Aortic smooth muscle cell (primary cell): ENCODE data around the gene RNF41. TPM values are rescaled to one million over a fixed set of nuclear protein-coding genes. Genes with fewer than 3 reads are reported as not detected.

ENCODE experiments used
- total RNA-seq: library from RNA; depleted of rRNA; stranded (reverse); fragments of >200 nt; gene quantifications from 2 replicates; pipeline ENCODE4 v1.2.3, GENCODE V29; 2014

The RNF41 gene
- 109 and 127 TPM in 2 replicates for total RNA-seq

GRCh38 chr12:56221757-56222530, at the start of gene RNF41:
RNF41 (minus strand) TSS chr12:56221922; CDS start chr12:56214047, 7,875 bp downstream.

GRCh38 chr12:56266693-56267442, 45.1 kb upstream of the RNF41 start, which contains the start of gene COQ10A:
COQ10A (plus strand) TSS chr12:56266942; CDS start chr12:56267119, 177 bp downstream.

DNA sequence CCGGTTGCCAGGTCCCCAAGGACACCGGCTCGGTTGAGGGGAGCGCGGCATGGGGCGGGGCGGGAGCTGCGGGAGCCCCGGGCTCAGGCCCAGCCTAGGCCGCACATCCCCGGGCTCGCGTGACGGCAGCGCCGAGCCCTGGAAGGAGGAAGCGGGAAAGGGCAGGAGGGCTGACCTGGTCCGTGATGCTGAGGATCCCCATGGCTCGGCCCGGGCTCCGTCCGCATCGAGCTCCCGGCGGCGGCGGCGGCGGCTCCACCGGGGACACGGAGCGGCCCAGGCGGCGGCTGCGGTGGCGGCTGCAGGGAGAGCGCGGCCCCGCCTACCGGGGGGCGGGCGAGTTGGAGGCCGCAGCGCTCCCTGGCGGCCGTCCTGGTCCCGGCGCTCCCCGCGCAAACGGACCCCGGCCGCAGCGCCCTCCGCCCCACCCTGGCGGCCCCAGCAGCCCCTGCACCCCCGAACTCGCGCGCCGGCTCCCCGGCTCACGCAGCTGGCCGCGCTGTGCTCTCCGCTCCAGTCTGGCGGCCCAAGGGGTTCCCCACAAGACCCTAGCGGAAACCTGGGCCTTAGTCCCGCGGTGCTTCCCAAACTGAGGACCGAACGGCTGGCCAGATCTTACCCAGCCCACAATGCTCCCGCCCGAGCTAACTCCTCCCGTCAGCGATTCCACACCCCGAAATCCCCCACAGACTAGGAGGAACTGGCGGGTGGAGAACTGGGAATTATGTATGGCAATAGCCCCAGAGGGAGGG, 36.5 kb upstream of the RNF41 start, which contains the start of gene ANKRD52:
TSS of gene ANKRD52 (minus strand) at position 317 of the 752 bp plus-strand sequence. CDS start at position 202, 115 bp downstream.

GRCh38 chr12:56229916-56230431, 8.3 kb upstream of the RNF41 start, which contains the start of gene SLC39A5:
SLC39A5 (plus strand) TSS chr12:56230051; CDS start chr12:56231275, 1,224 bp downstream.

GRCh38 chr12:56224102-56224701, 2.5 kb upstream of the RNF41 start, which contains the start of gene NABP2:
NABP2 (plus strand) TSS chr12:56224342; CDS start chr12:56224857, 515 bp downstream.

GRCh38 chr12:56189099-56189917, 32.4 kb downstream of the RNF41 start, which contains the start of gene SMARCC2:
SMARCC2 (minus strand) TSS chr12:56189483; CDS start chr12:56189461, 22 bp downstream.

GRCh38 chr12:56158029-56158925, 63.4 kb downstream of the RNF41 start, which contains the start of gene MYL6:
MYL6 (plus strand) TSS chr12:56158359; CDS start chr12:56158402, 43 bp downstream.

Other genes with a start within 250 kb of the RNF41 start
- 40.0 and 62.2 TPM in 2 replicates for gene RAB5B, start 247.8 kb downstream of the RNF41 start, total RNA-seq
- gene SUOX, start 224.6 kb downstream of the RNF41 start, total RNA-seq: 9.2 and 12.0 TPM in 2 replicates
- gene IKZF4, start 200.9 kb downstream of the RNF41 start, total RNA-seq: 1.1 and 2.5 TPM in 2 replicates
- 63.3 and 80.3 TPM in 2 replicates for gene RPS26, start 180.0 kb downstream of the RNF41 start, total RNA-seq
- gene ERBB3, start 141.8 kb downstream of the RNF41 start, total RNA-seq: 0.19 and 3.6 TPM in 2 replicates
- gene PA2G4, start 117.4 kb downstream of the RNF41 start, total RNA-seq: 129 and 141 TPM in 2 replicates
- gene RPL41, start 105.3 kb downstream of the RNF41 start, total RNA-seq: 3,729 and 3,955 TPM in 2 replicates
- 6.8 and 7.9 TPM in 2 replicates for gene ZC3H10, start 103.7 kb downstream of the RNF41 start, total RNA-seq
- gene ESYT1, start 93.7 kb downstream of the RNF41 start, total RNA-seq: 209 and 236 TPM in 2 replicates
- gene MYL6B, start 69.3 kb downstream of the RNF41 start, total RNA-seq: 93.8 and 98.2 TPM in 2 replicates
- 3,015 and 3,100 TPM in 2 replicates for gene MYL6, start 63.6 kb downstream of the RNF41 start, total RNA-seq
- 47.4 and 50.4 TPM in 2 replicates for gene SMARCC2, start 32.4 kb downstream of the RNF41 start, total RNA-seq
- gene NABP2, start 2.4 kb upstream of the RNF41 start, total RNA-seq: 31.9 and 33.2 TPM in 2 replicates
- 0.25 TPM in 1 of 2 replicates, not detected in the other for gene SLC39A5, start 8.1 kb upstream of the RNF41 start, total RNA-seq
- 16.8 and 18.5 TPM in 2 replicates for gene ANKRD52, start 36.5 kb upstream of the RNF41 start, total RNA-seq
- 8.6 TPM in 2 replicates for gene COQ10A, start 45.0 kb upstream of the RNF41 start, total RNA-seq
- 82.7 and 94.0 TPM in 2 replicates for gene CS, start 78.4 kb upstream of the RNF41 start, total RNA-seq
- gene CNPY2, start 94.1 kb upstream of the RNF41 start, total RNA-seq: 78.8 and 85.5 TPM in 2 replicates
- gene PAN2, start 112.1 kb upstream of the RNF41 start, total RNA-seq: 16.9 and 21.1 TPM in 2 replicates
- 0.12 TPM in 1 of 2 replicates, not detected in the other for gene IL23A, start 117.0 kb upstream of the RNF41 start, total RNA-seq
- 172 and 185 TPM in 2 replicates for gene STAT2, start 138.2 kb upstream of the RNF41 start, total RNA-seq
- gene APOF, start 140.9 kb upstream of the RNF41 start, total RNA-seq: not detected in 2 replicates
- 4.8 and 10.3 TPM in 2 replicates for gene TIMELESS, start 227.5 kb upstream of the RNF41 start, total RNA-seq
- gene MIP, start 232.7 kb upstream of the RNF41 start, total RNA-seq: not detected in 2 replicates
- 1.6 TPM in 2 replicates for gene SPRYD4, start 246.7 kb upstream of the RNF41 start, total RNA-seq